AG08395 (cell line): ENCODE results near the gene ZHX3.

ENCODE experiments used
- DNase-seq: peaks from one replicate; pipeline ENCODE4 v3.0.0; 2012; ENCODE audit warnings: mixed read lengths, low spot score

Gene ZHX3

GRCh38 chr20:41150664-41151063, 166.9 kb downstream of the ZHX3 start:
- DNase-seq = peak; percentile 54

GRCh38 chr20:41148942-41149341, 168.6 kb downstream of the ZHX3 start:
- DNase-seq = no peak

- DNase-seq = no peak
Measured at GRCh38 chr20:41147767-41148191, 169.8 kb downstream of the ZHX3 start.

- DNase-seq = no peak
Measured at GRCh38 chr20:41145821-41146620, 171.5 kb downstream of the ZHX3 start.

- DNase-seq = no peak
Measured at GRCh38 chr20:41145317-41145716, 172.2 kb downstream of the ZHX3 start.

GRCh38 chr20:41143354-41143753, 174.2 kb downstream of the ZHX3 start:
- no peak for DNase-seq

DNA sequence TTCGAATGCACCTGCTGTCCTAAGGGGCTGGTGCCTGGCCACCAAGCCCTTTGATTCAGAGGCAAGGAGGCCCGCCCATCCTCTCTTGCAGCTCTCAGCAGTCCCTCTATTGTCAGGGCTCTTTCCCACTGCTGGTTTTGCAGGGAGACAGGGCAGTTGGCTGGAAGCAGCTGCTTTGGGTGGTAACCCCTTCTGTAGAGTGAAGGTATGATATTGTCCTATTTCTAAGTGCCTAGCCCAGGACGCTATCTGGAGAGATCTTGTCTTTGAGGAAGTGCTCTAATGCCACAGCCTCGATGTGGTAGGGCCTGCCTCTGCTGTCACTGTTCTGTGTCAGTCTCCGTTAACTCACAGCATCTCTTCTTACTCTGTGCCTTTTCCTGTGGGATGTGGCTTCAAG, 174.6 kb downstream of the ZHX3 start:
- DNase-seq = no peak

- DNase-seq = no peak
Measured at GRCh38 chr20:41142245-41142644, 175.3 kb downstream of the ZHX3 start.

DNA sequence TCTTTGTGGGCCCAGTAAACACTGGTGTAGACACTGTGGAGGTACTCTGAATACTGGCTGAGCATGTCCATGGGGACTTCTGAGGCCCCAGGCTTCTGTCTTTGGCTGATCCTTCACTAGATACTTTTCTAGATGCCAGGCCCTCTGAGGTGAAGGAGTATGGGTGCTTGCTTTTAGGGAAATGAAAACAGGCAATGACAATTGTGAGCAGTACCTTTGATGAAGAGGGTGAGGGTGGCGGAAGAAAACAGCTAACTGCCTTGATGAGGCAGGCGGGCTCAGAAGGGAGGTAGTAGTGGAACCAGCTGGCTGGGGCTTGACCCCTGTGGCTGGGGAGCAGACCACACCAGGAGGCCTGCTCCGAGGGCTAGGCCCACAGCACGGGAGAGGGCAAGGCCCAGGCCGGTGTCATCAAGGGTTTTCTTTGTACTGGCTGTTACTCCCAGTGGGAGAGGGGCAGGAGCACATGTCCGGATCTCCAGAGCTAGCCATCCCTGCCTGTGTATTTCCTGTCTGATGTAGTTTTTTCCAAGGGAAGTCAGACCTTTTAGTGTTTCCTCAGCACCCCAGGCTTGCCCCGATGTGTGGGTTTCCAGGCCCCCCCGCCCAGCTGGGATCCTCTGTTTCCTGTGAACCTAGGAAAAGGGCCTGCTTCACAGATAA, 176.2 kb downstream of the ZHX3 start:
- DNase-seq = peak; percentile 33

DNA sequence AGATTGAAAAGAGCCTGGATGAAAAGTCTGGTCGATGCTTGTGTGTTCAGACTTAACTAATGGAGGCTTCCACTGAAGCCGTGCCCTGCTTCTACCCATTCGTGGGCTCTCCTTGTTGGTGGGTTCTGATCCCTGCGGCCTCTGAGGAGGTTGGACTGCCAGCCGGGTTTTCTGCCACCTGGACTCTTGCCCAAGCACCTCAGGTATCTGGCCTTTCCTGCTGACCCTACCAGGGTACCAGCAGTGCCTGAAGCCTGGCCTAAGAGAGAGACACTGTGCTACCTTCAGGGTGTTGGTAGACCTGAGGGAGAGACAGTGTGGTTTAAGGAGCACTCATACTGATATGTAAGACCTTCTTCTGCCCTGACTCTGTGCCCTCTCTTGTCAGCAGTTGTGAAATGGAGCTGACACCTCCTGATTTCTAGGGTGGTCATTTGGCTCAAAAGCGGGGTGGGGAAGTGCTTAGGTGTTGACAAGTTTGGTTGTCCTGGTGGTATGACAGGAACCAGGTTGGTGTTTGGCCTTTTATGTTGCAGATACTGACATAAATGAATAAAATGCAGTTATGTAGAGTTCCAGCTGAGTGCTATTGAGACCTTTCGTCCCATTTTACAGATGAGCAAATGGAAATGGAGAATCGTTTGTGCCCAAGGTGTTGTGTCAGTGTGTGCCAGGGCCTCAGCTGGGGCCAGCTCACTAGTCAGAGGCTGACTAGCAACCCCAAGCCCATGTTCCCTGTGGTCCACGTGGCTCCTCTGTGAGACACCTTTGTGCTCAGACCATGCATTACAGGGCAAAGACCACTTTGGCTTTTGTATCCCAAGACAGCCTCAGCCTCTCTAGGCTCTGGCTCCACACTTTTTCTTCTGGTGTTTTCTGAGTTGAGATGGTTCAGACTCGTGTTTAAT, 177.1 kb downstream of the ZHX3 start:
- no peak for DNase-seq

GRCh38 chr20:41139227-41140093, 178.1 kb downstream of the ZHX3 start:
- no peak for DNase-seq

DNA sequence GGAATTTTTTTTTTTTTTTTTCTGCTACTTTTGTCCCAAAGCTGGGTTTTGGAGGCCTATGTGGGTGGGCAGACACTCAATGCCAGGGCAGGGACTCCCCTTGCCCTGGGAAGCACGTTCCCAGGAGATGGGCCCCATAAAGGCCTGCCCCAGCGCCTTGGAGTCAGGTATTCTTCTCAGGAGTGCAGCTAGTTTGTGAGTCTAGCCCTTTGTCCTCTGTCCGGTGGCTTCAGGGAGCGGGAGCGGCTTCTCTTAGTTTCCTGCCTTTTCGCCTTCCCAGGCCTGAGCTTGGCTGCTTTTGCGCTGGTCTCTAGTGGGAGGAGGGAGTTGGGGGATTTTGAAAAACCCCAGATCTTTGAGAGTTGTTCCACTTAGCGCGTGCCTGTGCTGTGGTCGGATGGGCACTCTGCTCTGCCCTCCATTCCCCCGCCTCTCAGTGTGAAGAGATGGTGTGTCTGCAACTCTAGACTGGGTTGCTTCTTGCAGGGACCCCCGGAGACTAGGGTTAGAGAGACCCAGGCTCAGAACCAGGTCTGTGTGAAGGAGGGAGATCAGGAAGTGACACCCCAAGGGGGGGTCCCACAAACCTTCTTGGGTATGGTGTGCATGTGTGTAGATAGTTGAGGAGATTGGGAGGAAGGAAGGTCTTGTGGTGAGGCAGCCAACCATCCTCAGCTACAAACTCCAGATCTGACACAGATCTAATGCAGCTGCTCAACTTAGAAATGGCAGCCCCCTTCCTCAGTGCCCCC, 178.9 kb downstream of the ZHX3 start:
- no peak for DNase-seq

DNA sequence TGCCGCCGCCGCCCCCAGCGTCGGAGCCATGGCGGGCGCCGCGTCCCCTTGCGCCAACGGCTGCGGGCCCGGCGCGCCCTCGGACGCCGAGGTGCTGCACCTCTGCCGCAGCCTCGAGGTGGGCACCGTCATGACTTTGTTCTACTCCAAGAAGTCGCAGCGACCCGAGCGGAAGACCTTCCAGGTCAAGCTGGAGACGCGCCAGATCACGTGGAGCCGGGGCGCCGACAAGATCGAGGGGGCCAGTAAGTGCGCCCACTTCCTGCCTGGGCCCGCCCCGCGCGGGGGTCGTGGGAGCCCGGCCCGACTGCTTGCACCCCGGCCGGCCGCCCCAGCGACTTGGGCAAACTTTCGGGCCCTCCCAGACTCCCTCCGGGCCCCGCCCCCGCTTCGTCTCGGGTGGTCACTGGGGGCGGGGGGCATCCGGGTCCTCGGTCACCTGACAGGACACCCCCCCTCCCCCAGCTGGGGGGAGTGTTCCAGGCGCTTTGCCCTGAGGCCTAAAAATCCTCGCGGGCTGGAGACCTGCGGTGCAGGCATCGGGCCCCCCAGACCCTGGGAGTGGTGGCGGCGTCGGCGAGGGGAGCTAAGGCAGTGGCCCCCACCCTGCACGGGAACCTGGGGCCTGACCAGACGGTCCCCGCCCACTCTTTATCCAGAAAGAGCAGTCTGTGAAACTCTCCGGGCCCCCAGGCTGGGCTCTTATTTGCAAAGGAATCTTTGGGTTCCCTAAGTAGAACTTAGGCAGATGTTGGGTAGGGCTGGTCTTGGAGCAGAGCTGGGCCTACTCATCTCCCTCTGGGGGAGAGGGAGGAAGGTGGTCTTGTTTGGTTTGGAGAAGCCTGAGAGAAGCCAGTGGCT, 179.7 kb downstream of the ZHX3 start:
- DNase-seq = peak; percentile 72

- peak; percentile 97 for DNase-seq
Measured at GRCh38 chr20:41136680-41137613, 180.6 kb downstream of the ZHX3 start, which contains the start of gene PLCG1. TSS of gene PLCG1 (plus strand) at chr20:41137543. CDS start at chr20:41137642, 99 bp downstream.

DNA sequence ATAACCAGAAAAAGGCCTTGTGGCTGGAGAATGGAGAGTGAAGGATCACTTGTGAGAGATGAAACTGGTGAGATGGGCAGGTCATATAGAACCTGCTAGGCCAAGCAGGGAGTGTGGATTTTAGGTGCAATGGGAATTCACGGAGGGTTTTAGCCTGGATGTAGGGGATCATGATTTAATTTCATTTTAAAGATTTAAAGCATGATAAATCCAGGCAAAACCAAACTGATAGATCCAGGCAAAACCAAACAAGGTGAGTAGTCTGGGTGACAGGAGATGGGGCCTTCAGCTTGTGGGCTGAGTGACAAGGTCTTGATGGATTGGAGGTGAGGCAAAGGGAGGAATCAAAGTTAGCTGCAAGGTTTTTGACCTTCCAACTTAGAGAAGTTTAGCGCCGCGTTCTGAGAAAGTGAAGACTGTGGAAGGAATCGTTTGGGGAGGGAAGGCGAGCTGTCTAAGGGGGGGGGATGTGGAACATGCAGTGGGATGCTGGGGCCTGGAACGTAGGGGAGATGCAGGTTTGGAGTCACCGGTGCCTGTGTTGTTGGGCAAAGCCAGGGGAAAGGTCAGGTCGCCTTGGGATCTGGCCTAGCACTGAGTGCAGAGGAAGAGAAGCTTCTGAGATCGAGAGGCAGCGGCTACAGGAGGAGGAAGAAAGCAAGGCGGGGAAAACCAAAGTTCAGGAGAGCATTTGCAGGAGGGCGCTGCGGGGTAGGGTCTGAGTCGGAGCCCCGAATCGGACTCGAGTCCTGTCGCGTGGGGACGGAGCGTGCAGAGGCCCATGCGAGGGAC, 181.4 kb downstream of the ZHX3 start:
- DNase-seq = no peak

DNA sequence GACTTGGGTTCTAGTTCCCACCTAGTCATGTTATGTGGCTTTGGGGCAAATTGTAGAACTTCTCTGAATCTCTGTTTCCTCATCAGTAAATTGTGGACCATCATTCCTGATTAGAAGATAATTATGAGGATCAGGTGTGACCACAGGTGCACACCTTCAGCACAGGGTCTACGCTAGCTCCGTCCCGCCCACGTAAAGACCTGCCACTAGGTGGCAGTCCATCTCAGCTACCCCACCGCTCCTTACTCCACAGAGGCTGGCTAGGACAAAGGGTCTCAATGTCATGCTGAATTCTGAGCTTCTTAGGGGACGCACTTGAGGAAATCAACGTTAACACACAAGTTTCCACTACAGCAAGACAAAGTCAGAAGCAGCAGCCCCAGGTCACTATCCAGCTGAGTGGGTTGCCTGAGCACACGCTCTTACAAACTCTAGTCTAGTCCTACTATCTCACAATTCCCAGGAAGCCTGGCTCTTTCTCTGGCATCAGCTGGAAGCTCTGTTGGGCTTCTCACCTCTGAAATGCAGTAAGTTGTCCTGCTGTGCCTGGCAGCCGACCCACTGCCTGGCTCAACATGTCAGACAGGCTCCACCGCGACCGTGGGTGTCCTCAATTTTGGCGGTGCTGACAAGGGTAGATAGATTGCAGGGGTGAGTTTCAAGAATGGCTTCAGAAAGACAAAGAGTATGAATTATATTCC, 182.2 kb downstream of the ZHX3 start:
- no peak for DNase-seq
